Chondrocyte (in vitro differentiated cells): Measurements from ENCODE around the gene VTA1. TPM values are rescaled to one million over a fixed set of nuclear protein-coding genes. Genes with fewer than 3 reads are reported as not detected.

ENCODE experiments used
- DNase-seq: peaks from one replicate; pipeline ENCODE4 v3.0.0; 2021; ENCODE audit warnings: mixed read lengths, low spot score
- H3K27ac Mint-ChIP-seq: one replicate; pipeline ENCODE4 v1.8.0; 2021; ENCODE audit warnings: mild to moderate bottlenecking, moderate library complexity, mixed read lengths; ENCODE audit not compliant: unreplicated experiment
- H3K27me3 Mint-ChIP-seq: 2 replicates; pipeline ENCODE4 v1.8.0; 2021; ENCODE audit warnings: low read depth, mixed read lengths
- H3K36me3 Mint-ChIP-seq: 2 replicates; pipeline ENCODE4 v1.8.0; 2021; ENCODE audit warnings: low read depth, mixed read lengths
- H3K4me1 Mint-ChIP-seq: 2 replicates; pipeline ENCODE4 v1.8.0; 2021; ENCODE audit warnings: low read depth, mild to moderate bottlenecking, mixed read lengths
- H3K4me3 Mint-ChIP-seq: one replicate; pipeline ENCODE4 v1.8.0; 2021; ENCODE audit warnings: mild to moderate bottlenecking, moderate library complexity, mixed read lengths; ENCODE audit not compliant: unreplicated experiment
- H3K9me3 Mint-ChIP-seq: 2 replicates; pipeline ENCODE4 v1.8.0; 2021; ENCODE audit warnings: low read depth, mixed read lengths
- total RNA-seq: library from RNA; stranded (reverse); gene quantifications from 3 replicates; pipeline ENCODE4 v1.2.1, GENCODE V29; 2021
- TF ChIP-seq, protein P1 (sequence below): fragments of 200-600 bp; sonication (generic); IDR thresholded peaks from 2 replicates; pipeline ENCODE4 v1.5.0; 2021; ENCODE audit warnings: antibody characterized with exemption, mild to moderate bottlenecking, moderate library complexity

Gene VTA1
- total RNA-seq, 1 donor from 2014 or later: 39.3 TPM

DNA sequence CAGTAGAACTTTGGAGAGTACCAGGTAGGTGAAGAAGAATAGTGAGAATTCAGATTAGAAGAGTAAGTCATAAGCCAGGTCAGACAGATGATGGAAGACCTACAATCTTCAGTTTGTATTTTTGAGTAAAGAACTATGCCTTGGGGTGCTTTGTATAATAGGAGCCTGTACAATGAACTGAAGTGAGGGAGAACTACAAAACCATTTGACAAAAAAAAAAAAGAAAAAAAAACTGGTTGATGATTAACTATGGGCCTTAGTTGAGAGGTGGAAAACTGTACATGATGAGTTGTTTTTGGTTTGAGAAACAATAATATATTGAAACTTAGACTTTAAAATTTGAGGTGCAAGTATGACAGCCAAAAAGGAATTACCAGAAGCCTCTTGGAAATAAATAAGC is 25.7 kb downstream of the VTA1 start:
- Mint-ChIP-seq H3K36me3 (peaks cover 25% of the 10 kb centered on the region), H3K4me1 (no peaks in the 10 kb centered on the region), H3K27me3 (no peaks in the 10 kb centered on the region), H3K4me3 (no peak overlapping the region), H3K9me3 (peaks cover 8% of the 10 kb centered on the region), H3K27ac (no peak overlapping the region)
- TF ChIP-seq, protein P1, sequence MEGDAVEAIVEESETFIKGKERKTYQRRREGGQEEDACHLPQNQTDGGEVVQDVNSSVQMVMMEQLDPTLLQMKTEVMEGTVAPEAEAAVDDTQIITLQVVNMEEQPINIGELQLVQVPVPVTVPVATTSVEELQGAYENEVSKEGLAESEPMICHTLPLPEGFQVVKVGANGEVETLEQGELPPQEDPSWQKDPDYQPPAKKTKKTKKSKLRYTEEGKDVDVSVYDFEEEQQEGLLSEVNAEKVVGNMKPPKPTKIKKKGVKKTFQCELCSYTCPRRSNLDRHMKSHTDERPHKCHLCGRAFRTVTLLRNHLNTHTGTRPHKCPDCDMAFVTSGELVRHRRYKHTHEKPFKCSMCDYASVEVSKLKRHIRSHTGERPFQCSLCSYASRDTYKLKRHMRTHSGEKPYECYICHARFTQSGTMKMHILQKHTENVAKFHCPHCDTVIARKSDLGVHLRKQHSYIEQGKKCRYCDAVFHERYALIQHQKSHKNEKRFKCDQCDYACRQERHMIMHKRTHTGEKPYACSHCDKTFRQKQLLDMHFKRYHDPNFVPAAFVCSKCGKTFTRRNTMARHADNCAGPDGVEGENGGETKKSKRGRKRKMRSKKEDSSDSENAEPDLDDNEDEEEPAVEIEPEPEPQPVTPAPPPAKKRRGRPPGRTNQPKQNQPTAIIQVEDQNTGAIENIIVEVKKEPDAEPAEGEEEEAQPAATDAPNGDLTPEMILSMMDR: no peak
- no peak for DNase-seq

- H3K4me1 Mint-ChIP-seq: no peaks in the 10 kb centered on the region
- TF ChIP-seq, protein P1: no peak
- H3K27me3 Mint-ChIP-seq: no peaks in the 10 kb centered on the region
- no peak overlapping the region for H3K4me3 Mint-ChIP-seq
- H3K36me3 Mint-ChIP-seq: peaks cover 31% of the 10 kb centered on the region
- peaks cover 14% of the 10 kb centered on the region for H3K9me3 Mint-ChIP-seq
- no peak for DNase-seq
- no peak overlapping the region for H3K27ac Mint-ChIP-seq
Observed at GRCh38 chr6:142173980-142174379, 26.9 kb downstream of the VTA1 start.

DNA sequence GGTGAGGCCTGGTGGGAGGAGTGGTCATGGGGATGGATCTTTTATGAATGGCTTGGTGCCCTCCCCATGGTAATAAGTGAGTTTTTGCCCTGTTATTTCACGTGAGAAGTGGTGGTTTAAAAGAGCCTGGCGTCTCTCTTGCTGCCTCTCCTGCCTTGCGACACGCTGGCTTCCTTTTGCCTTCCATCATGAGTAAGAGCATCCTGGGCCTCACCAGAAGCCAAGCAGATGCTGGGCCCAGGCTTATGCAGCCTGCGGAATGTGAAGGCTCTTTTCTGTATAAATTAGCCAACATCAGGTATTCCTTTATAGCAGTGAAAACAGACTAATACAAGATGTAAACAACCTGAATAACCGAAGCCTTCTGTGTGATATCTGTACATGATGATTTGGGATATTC is 27.6 kb downstream of the VTA1 start:
- Mint-ChIP-seq H3K36me3 (peaks cover 34% of the 10 kb centered on the region), H3K27ac (no peak overlapping the region), H3K27me3 (no peaks in the 10 kb centered on the region)

DNA sequence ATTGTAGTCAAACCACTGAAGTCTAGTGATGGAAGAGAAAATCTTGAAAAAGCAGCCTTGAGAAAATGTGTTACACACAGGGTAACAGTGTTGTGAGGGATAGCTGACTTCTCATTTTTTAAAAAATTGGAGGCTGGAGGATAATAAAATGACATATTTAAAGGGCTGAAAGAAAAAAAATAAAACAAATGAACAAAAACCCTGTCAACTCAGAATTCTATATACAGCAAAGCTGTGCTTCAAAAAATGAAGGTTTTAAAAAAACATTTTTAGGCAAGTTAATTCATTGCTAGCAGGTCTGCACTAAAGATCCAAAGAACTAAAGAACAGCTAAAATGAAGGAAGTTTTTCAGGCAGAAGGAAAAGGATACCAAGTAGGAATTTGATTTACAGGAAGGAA is 31.1 kb downstream of the VTA1 start:
- H3K27me3 Mint-ChIP-seq: no peaks in the 10 kb centered on the region
- TF ChIP-seq, protein P1: no peak
- peaks cover 14% of the 10 kb centered on the region for H3K9me3 Mint-ChIP-seq
- no peak overlapping the region for H3K4me3 Mint-ChIP-seq
- no peak for DNase-seq
- peaks cover 26% of the 10 kb centered on the region for H3K36me3 Mint-ChIP-seq
- no peak overlapping the region for H3K27ac Mint-ChIP-seq
- H3K4me1 Mint-ChIP-seq: no peaks in the 10 kb centered on the region

More for the DNA sequence above, 27.6 kb downstream of the VTA1 start:
- Mint-ChIP-seq H3K9me3 (peaks cover 14% of the 10 kb centered on the region), H3K4me1 (no peaks in the 10 kb centered on the region), H3K4me3 (no peak overlapping the region)
- DNase-seq: no peak
- TF ChIP-seq, protein P1: no peak

GRCh38 chr6:142182004-142182403 is 34.9 kb downstream of the VTA1 start:
- no peak for DNase-seq
- no peak overlapping the region for H3K27ac Mint-ChIP-seq
- peaks cover 16% of the 10 kb centered on the region for H3K36me3 Mint-ChIP-seq
- no peaks in the 10 kb centered on the region for H3K27me3 Mint-ChIP-seq
- H3K4me1 Mint-ChIP-seq: peaks cover 7% of the 10 kb centered on the region
- no peak overlapping the region for H3K4me3 Mint-ChIP-seq
- H3K9me3 Mint-ChIP-seq: peaks cover 11% of the 10 kb centered on the region
- TF ChIP-seq, protein P1: no peak
